ENCODE data around the gene MAGEA8. TPM values are rescaled to one million over a fixed set of nuclear protein-coding genes. Genes with fewer than 3 reads are reported as not detected.

The MAGEA8 gene
- total and polyA plus RNA-seq, 2 experiments from 2014 or later: 0.34 TPM; not detected in 1

DNA sequence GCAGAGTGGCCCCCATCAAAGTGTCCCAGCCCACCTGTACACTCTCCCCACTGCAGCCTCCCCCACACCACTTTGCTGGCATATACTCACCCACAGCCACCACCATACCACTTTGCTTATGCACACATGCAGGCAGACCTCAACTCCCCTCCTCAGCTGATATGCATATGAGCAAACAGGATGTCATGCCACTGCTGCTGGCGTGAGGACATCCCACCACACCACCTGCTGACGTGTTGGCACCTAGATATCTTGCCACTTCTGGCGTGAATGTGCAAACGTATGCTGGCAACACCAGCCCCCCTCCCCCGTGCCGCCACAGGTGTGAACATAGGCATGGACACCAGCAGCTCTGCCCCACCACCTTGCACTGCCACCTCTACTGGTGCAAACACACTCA is 22.4 kb upstream of the MAGEA8 start:
- Histone ChIP-seq H3K27me3 (no peaks in the 10 kb centered on the region), H3K9me3 (ENCODE audit: low read depth) (no peaks in the 10 kb centered on the region), H3K4me1 (ENCODE audit: low read depth) (no peaks in the 10 kb centered on the region), H3K36me3 (no peaks in the 10 kb centered on the region), H3K27ac (no peak overlapping the region), H3K4me3 (no peak overlapping the region)
- TF ChIP-seq, protein P1, sequence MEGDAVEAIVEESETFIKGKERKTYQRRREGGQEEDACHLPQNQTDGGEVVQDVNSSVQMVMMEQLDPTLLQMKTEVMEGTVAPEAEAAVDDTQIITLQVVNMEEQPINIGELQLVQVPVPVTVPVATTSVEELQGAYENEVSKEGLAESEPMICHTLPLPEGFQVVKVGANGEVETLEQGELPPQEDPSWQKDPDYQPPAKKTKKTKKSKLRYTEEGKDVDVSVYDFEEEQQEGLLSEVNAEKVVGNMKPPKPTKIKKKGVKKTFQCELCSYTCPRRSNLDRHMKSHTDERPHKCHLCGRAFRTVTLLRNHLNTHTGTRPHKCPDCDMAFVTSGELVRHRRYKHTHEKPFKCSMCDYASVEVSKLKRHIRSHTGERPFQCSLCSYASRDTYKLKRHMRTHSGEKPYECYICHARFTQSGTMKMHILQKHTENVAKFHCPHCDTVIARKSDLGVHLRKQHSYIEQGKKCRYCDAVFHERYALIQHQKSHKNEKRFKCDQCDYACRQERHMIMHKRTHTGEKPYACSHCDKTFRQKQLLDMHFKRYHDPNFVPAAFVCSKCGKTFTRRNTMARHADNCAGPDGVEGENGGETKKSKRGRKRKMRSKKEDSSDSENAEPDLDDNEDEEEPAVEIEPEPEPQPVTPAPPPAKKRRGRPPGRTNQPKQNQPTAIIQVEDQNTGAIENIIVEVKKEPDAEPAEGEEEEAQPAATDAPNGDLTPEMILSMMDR (IDR thresholded peaks at IDR 0.05; ENCODE audit: low read depth, low read length): no peak
- no peak for DNase-seq (ENCODE audit: low read depth in 1 of 2, low spot score in 1 of 2)

DNA sequence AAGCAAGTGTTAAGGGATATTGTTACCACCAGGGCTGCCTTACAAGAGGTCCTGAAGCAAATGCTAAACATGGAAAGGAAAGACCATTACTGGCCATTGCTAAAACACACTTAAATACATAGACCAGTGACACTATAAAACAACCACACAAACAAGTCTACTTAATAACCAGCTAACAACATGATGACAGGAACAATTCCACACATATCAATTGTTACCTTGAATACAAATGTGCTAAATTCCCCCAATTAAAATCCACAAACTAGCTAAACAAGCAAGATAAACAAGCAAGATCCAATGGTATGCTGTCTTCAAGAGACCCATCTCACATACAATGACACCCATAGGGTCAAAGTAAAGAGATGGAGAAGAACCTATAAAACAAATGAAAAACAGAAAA is 20.5 kb upstream of the MAGEA8 start:
- no peak overlapping the region for H3K4me3 ChIP-seq
- TF ChIP-seq, protein P1 (IDR thresholded peaks at IDR 0.05; ENCODE audit: low read depth, low read length): no peak

DNA sequence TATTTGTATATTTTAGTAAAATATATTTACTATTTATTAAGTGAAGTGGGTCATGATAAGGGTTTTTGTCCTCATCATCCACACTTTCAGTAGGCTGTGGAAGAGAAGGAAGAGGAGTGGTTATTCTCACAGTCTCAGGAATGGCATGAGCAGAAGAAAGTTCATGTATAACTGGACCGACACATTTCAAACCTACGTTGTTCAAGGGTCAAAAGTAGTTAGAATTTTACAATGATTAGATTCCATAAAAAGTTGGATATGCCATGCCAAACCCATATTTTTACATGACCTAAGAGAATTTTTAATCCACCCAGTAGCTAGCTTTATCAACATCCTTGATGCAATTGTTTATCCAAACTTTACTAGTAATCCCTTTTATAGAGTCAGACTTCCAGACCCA is 15.6 kb upstream of the MAGEA8 start:
- H3K4me1 ChIP-seq (ENCODE audit: low read depth): no peaks in the 10 kb centered on the region
- DNase-seq (ENCODE audit: low read depth in 1 of 2, low spot score in 1 of 2): no peak
- H3K36me3 ChIP-seq: no peaks in the 10 kb centered on the region
- no peaks in the 10 kb centered on the region for H3K27me3 ChIP-seq
- H3K4me3 ChIP-seq: no peak overlapping the region
- TF ChIP-seq, protein P1 (IDR thresholded peaks at IDR 0.05; ENCODE audit: low read depth, low read length): no peak
- no peaks in the 10 kb centered on the region for H3K9me3 ChIP-seq (ENCODE audit: low read depth)
- no peak overlapping the region for H3K27ac ChIP-seq

More for the DNA sequence above, 20.5 kb upstream of the MAGEA8 start:
- H3K27ac ChIP-seq: no peak overlapping the region
- H3K27me3 ChIP-seq: no peaks in the 10 kb centered on the region
- no peaks in the 10 kb centered on the region for H3K9me3 ChIP-seq (ENCODE audit: low read depth)
- no peak for DNase-seq (ENCODE audit: low read depth in 1 of 2, low spot score in 1 of 2)
- H3K36me3 ChIP-seq: no peaks in the 10 kb centered on the region
- H3K4me1 ChIP-seq (ENCODE audit: low read depth): no peaks in the 10 kb centered on the region

DNA sequence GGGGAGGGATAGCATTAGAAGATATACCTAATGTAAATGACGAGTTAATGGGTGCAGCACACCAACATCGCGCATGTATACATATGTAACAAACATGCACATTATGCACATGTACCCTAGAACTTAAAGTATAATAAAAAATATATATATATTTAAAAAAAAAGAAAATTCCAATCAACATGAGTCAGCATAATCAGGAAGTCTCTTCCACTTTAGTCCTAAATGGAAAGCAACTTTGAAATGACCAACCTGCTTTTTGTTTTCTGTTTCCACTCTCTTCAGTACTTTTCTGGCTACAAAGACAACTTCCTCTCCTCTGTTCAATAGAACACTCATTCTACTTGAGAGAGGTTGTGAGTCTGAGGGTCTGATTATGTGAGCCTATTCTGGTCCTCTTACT is 13.5 kb upstream of the MAGEA8 start:
- H3K36me3 ChIP-seq: no peaks in the 10 kb centered on the region
- DNase-seq (ENCODE audit: low read depth in 1 of 2, low spot score in 1 of 2): no peak
- H3K27ac ChIP-seq: no peak overlapping the region
- TF ChIP-seq, protein P1 (IDR thresholded peaks at IDR 0.05; ENCODE audit: low read depth, low read length): no peak
- H3K9me3 ChIP-seq (ENCODE audit: low read depth): no peaks in the 10 kb centered on the region
- no peaks in the 10 kb centered on the region for H3K4me1 ChIP-seq (ENCODE audit: low read depth)
- no peaks in the 10 kb centered on the region for H3K27me3 ChIP-seq
- no peak overlapping the region for H3K4me3 ChIP-seq

DNA sequence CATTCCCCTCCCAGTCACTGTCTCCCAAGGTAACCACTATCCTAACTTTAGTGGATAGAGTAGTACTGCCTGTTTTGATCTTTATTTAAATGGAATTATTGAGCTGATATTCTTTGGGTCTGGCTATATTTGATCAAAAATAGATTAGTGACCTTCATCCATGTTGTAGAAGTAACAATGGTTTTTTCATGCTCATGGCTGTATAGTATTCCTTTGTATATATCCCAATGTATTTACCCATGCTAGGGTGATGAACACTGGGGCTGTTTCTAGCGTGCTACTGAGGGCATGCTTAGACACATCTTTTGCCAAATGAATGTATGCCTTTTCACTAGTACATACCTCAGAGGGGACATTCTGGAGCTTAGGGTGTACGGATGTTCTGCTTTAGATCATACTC is 10.1 kb upstream of the MAGEA8 start:
- Histone ChIP-seq H3K9me3 (ENCODE audit: low read depth) (no peaks in the 10 kb centered on the region), H3K4me1 (ENCODE audit: low read depth) (no peaks in the 10 kb centered on the region), H3K27ac (no peak overlapping the region), H3K36me3 (no peaks in the 10 kb centered on the region), H3K27me3 (no peaks in the 10 kb centered on the region), H3K4me3 (no peak overlapping the region)
- DNase-seq (ENCODE audit: low read depth in 1 of 2, low spot score in 1 of 2): no peak
- TF ChIP-seq, protein P1 (IDR thresholded peaks at IDR 0.05; ENCODE audit: low read depth, low read length): no peak

DNA sequence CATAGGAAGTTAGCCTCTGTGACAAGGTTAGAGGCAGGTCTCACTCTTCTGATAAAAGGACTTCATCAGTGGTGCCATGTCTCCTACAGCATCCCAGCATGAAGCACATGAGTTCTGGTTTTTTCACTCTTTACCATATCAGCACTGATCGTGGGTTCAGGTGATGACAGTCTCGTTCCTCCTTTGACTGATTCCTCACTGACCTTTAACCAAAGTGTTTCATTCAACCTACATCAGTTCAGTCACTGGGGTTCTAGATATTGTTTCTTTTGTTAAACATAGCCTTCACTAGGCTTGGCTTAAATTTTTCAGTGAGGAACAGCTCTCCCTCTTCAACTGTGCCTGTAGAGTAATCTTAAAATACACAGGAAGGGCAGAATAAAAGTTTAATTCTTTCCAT is 9.6 kb upstream of the MAGEA8 start:
- no peak overlapping the region for H3K4me3 ChIP-seq

More for the DNA sequence above, 9.6 kb upstream of the MAGEA8 start:
- H3K4me1 ChIP-seq (ENCODE audit: low read depth): no peaks in the 10 kb centered on the region
- H3K27me3 ChIP-seq: no peaks in the 10 kb centered on the region
- no peaks in the 10 kb centered on the region for H3K36me3 ChIP-seq
- no peak overlapping the region for H3K27ac ChIP-seq
- TF ChIP-seq, protein P1 (IDR thresholded peaks at IDR 0.05; ENCODE audit: low read depth, low read length): no peak
- no peaks in the 10 kb centered on the region for H3K9me3 ChIP-seq (ENCODE audit: low read depth)
- DNase-seq (ENCODE audit: low read depth in 1 of 2, low spot score in 1 of 2): no peak
